Testis (tissue), 3 donors: ENCODE data around the gene CLMN. TPM values are rescaled to one million over a fixed set of nuclear protein-coding genes. Genes with fewer than 3 reads are reported as not detected.
"Not testable (repeated sequence)": the region's sequence is repeated elsewhere in the genome, so short reads cannot be mapped to it uniquely, and the experiment has no call there.

ENCODE experiments used
- DNase-seq: peaks from one replicate; pipeline ENCODE4 v3.0.0-alpha.2; 2019
- H3K27ac ChIP-seq, 2 donors: fragments of 200-600 bp; sonication (generic); one replicate each; pipeline ENCODE4 v1.5.1; 2019
- H3K27me3 ChIP-seq: fragments of 200-600 bp; sonication (generic); one replicate; pipeline ENCODE4 v1.5.1; 2019
- H3K36me3 ChIP-seq: fragments of 200-600 bp; sonication (generic); one replicate; pipeline ENCODE4 v1.5.1; 2017; ENCODE audit warnings: low read depth; ENCODE audit errors: missing control alignments
- H3K4me1 ChIP-seq: fragments of 200-600 bp; sonication (generic); one replicate; pipeline ENCODE4 v1.5.1; 2019
- H3K4me3 ChIP-seq, 2 donors: fragments of 200-600 bp; sonication (generic); one replicate each; pipeline ENCODE4 v1.5.1; 2017 to 2019
- H3K9me3 ChIP-seq: fragments of 200-600 bp; sonication (generic); one replicate; pipeline ENCODE4 v1.5.1; 2017
- POLR2A ChIP-seq: fragments of 450-650 bp; IDR thresholded peaks from one replicate; pipeline ENCODE4 v1.6.1; 2017; ENCODE audit warnings: antibody characterized with exemption, mild to moderate bottlenecking, moderate library complexity
- WGBS, 2 donors: methylation state at CpG; one replicate each; pipeline ENCODE4 v1.1.5; 2018; 5-methylcytosine and 5-hydroxymethylcytosine counted together
- intact Hi-C: fragments of 100-400 bp; cut with DNase I; formaldehyde crosslinking; loops from one replicate; pipeline ENCODE4 v1.15.1; 2023; ENCODE audit warnings: low total_unique reads
- polyA plus RNA-seq: library from polyadenylated mRNA; stranded (reverse); fragments of 350-450 nt; fragmentation: Illumina TruSeq; extraction: RNeasy Lipid Tissue Mini Kit (QIAGEN cat#74804); gene quantifications from one replicate; pipeline ENCODE4 v1.2.3, GENCODE V29; 2014; ENCODE audit warnings: low read depth, low replicate concordance; ENCODE audit not compliant: insufficient read depth
- total RNA-seq, 2 donors: library from RNA; depleted of rRNA; stranded (reverse); fragments of >200 nt; gene quantifications; one replicate each; pipeline ENCODE4 v1.2.3, GENCODE V29; 2016
- TF ChIP-seq, protein P1 (sequence below), 3 experiments: fragments of 450-650 bp in 2 of 3; fragments of 200-600 bp in 1 of 3; sonication (generic) in 1 of 3; IDR thresholded peaks; one replicate each; pipeline ENCODE4 v1.5.1; 2016 to 2019; ENCODE audit warnings: antibody characterized with exemption in 3 of 3, mild to moderate bottlenecking in 2 of 3, moderate library complexity in 1 of 3

The CLMN gene
- total and polyA plus RNA-seq, 3 donors from 2014 or later, result 35.9 to 134 (median 68.0) TPM

DNA sequence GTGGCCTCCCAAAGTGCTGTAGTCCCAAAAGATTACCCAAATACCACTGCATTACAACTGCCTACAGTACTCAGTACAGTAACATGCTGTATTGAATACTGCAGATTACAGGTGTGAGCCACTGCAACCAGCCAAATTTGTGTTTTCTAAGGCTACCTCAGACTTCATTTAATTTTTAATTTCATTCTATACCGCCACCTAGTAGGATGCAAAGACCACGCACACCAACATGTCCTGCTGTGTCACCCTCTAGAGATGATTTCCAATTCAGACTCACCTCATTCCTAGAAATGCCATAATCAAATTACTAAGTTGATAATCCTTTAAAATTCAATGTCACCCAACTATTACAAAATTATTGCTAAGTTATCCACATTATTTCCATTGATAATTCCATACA lies 177.5 kb downstream of the CLMN start:
- H3K27me3 ChIP-seq, result no peaks in the 10 kb centered on the region
- WGBS, 2 donors, result 95 to 100% methylated on average over 2 of the region's 2 CpGs
- no peaks in the 10 kb centered on the region for H3K36me3 ChIP-seq
- H3K4me3 ChIP-seq, result no peak overlapping the region
- peaks cover 58% of the 10 kb centered on the region for H3K4me1 ChIP-seq
- no peaks in the 10 kb centered on the region for H3K9me3 ChIP-seq
- H3K27ac ChIP-seq, result peak overlapping the region; percentile 24 to 65
- DNase-seq, result no peak
- intact Hi-C loops, result no loop called here
- TF ChIP-seq, protein P1, sequence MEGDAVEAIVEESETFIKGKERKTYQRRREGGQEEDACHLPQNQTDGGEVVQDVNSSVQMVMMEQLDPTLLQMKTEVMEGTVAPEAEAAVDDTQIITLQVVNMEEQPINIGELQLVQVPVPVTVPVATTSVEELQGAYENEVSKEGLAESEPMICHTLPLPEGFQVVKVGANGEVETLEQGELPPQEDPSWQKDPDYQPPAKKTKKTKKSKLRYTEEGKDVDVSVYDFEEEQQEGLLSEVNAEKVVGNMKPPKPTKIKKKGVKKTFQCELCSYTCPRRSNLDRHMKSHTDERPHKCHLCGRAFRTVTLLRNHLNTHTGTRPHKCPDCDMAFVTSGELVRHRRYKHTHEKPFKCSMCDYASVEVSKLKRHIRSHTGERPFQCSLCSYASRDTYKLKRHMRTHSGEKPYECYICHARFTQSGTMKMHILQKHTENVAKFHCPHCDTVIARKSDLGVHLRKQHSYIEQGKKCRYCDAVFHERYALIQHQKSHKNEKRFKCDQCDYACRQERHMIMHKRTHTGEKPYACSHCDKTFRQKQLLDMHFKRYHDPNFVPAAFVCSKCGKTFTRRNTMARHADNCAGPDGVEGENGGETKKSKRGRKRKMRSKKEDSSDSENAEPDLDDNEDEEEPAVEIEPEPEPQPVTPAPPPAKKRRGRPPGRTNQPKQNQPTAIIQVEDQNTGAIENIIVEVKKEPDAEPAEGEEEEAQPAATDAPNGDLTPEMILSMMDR (IDR thresholded peaks at IDR 0.05), result no peak
- no peak for TF ChIP-seq POLR2A

DNA sequence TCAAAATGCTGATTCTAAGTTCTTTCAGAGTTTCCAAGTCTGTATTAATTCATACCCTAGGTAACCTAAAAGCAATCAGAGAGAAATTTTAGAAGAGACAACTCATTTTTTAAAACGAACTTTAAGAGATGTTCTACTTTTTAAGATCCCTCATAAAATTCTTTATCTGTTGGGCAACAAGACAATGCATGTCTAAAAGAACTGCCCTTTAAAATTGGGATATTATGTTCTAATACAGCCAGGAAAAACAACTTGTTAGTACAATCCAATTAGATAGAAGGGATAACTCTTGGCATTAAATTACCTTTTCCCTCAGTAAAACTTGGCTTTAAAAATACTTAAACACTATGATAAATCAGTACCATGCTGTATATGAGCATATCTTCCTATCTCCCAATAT lies 178.0 kb downstream of the CLMN start:
- Histone ChIP-seq H3K27ac (peak overlapping the region in 1 of 2 donors; percentile 65), H3K4me3 (no peak overlapping the region), H3K4me1 (peaks cover 58% of the 10 kb centered on the region), H3K27me3 (no peaks in the 10 kb centered on the region), H3K9me3 (no peaks in the 10 kb centered on the region), H3K36me3 (no peaks in the 10 kb centered on the region)
- intact Hi-C loops, result no loop called here
- TF ChIP-seq POLR2A, result no peak
- TF ChIP-seq, protein P1 (IDR thresholded peaks at IDR 0.05), result no peak
- no peak for DNase-seq
- WGBS, 2 donors, result 15 to 32% methylated on average over 1 of the region's 1 CpG

DNA sequence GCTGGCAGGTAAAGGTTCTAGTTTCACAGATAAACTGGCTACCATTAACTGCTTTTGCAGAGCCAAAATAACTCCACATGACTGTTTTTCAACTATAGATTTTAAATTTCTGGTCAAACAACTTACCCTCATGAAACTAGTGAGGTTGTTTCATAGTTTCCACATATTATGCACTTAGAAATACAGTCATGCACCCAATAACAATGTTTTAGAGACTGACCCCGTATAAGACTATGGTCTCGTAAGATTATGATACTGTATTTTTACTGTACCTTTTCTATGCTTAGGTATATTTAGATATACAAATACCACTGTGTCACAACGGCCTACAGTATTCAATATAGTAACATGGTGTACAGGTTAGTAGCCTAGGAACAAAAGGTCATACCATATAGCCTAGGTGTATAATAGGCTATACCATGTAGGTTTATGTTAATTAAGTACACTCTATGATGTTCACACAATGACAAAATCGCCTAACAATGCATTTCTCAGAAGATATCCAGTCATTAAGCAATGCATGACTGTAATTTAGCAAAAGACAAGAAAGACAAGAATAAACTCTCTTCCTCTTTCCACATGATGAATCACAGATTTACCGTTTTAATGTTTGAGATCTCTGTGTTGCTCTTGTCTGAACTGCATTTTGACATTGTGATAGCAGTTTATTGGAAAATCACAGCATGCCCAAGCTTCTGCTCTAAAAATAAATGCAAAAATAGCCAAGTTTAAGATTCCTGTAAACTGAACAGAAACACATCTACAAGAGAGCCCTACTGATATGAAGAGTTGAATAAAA lies 179.4 kb downstream of the CLMN start:
- H3K36me3 ChIP-seq, result no peaks in the 10 kb centered on the region
- TF ChIP-seq, protein P1 (IDR thresholded peaks at IDR 0.05), result no peak
- no peak for TF ChIP-seq POLR2A
- H3K4me1 ChIP-seq, result peaks cover 63% of the 10 kb centered on the region
- DNase-seq, result no peak
- no peak overlapping the region for H3K4me3 ChIP-seq
- H3K27me3 ChIP-seq, result no peaks in the 10 kb centered on the region
- intact Hi-C loops, result no loop called here
- no peaks in the 10 kb centered on the region for H3K9me3 ChIP-seq
- 64 to 74% methylated on average over 5 of the region's 5 CpGs for WGBS, 2 donors
- peak overlapping the region; percentile 21 to 65 for H3K27ac ChIP-seq

DNA sequence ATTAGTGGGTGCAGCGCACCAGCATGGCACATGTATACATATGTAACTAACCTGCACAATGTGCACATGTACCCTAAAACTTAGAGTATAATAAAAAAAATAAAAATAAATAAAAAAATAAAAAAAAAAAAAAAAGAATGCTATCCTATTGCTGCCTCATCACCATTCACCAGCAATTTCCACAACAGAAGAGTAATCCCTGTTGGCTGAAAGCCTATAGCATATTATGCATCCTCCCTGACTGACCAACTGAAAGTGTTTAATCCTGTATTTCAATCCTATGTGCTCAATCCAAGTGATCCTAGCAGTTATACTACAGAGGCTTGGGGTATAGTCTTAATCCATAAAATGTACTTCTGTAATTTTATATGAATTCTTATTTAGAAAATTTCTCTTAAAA lies 180.8 kb downstream of the CLMN start:
- intact Hi-C loops, result no loop called here
- no peak for DNase-seq
- 100% methylated on average over 1 of the region's 1 CpG; no CpG with 5 or more reads in 1 of the 2 donors for WGBS, 2 donors

GRCh38 chr14:95138455-95138854 lies 181.3 kb downstream of the CLMN start:
- Histone ChIP-seq H3K4me1 (peaks cover 65% of the 10 kb centered on the region), H3K27ac (peak overlapping the region in 1 of 2 donors; percentile 78)
- H3K9me3 ChIP-seq, H3K36me3 ChIP-seq, H3K4me3 ChIP-seq, intact Hi-C loops, DNase-seq, H3K27me3 ChIP-seq: not testable (repeated sequence)
- 37 to 39% methylated on average over 4 to 5 of the region's 5 CpGs for WGBS, 2 donors

More for the DNA sequence above, 180.8 kb downstream of the CLMN start:
- Histone ChIP-seq H3K9me3 (no peaks in the 10 kb centered on the region), H3K4me1 (peaks cover 68% of the 10 kb centered on the region), H3K27ac (no peak overlapping the region), H3K4me3 (no peak overlapping the region), H3K36me3 (no peaks in the 10 kb centered on the region), H3K27me3 (no peaks in the 10 kb centered on the region)
- TF ChIP-seq, protein P1 (IDR thresholded peaks at IDR 0.05), result no peak
- no peak for TF ChIP-seq POLR2A
